RWPE1 (cell line): Measurements from ENCODE around the gene SEC11A.
"Not testable (repeated sequence)": the region's sequence is repeated elsewhere in the genome, so short reads cannot be mapped to it uniquely, and the experiment has no call there.

ENCODE experiments used
- CTCF ChIA-PET: fragments of 350-600 bp; sonication (Branson Sonifier 250); formaldehyde crosslinking; extraction: SDS; loops from one replicate; lab custom pipeline; 2021; lab: Yijun Ruan, JAX
- POLR2A ChIA-PET: fragments of 400-600 bp; formaldehyde crosslinking; extraction: SDS; loops from one replicate; lab custom pipeline; 2020; ENCODE audit warnings: antibody characterized with exemption; ENCODE audit not compliant: low non-redundant PET; lab: Yijun Ruan, JAX
- DNase-seq: peaks from one replicate; pipeline ENCODE4 v3.0.0; 2012; ENCODE audit warnings: low spot score
- H3K27ac ChIP-seq: fragments of 450-650 bp; 2 replicates; pipeline ENCODE4 v1.5.1; 2017
- CTCF ChIP-seq: fragments of 450-650 bp; conservative IDR thresholded peaks from 2 replicates; pipeline ENCODE4 v1.5.1; 2017; ENCODE audit warnings: low read depth, mild to moderate bottlenecking

SEC11A gene

GRCh38 chr15:84740691-84741090, 24.8 kb upstream of the SEC11A start:
- H3K27ac ChIP-seq: no peak overlapping the region
- DNase-seq: no peak
- ChIA-PET POLR2A (no interaction called here), CTCF (no interaction called here)
- TF ChIP-seq CTCF: no peak

GRCh38 chr15:84737005-84737404, 21.1 kb upstream of the SEC11A start:
- DNase-seq: no peak
- CTCF ChIA-PET: no interaction called here
- no peak for TF ChIP-seq CTCF
- POLR2A ChIA-PET: interaction anchor here (0.9 kb wide), 1 partner anchor 21 kb away, joined by 4 read pairs; the partner anchor contains the start of gene SEC11A
- no peak overlapping the region for H3K27ac ChIP-seq

GRCh38 chr15:84736375-84736774, 20.4 kb upstream of the SEC11A start:
- H3K27ac ChIP-seq: no peak overlapping the region
- ChIA-PET POLR2A (no interaction called here), CTCF (no interaction called here)
- no peak for DNase-seq
- TF ChIP-seq CTCF: no peak

GRCh38 chr15:84735480-84736061, 19.6 kb upstream of the SEC11A start:
- H3K27ac ChIP-seq: not testable (repeated sequence)

GRCh38 chr15:84734794-84735479, 19.0 kb upstream of the SEC11A start:
- CTCF ChIA-PET: interaction anchor here (0.6 kb wide), 1 partner anchor 80 kb away, joined by 3 read pairs; no protein-coding TSS in a partner anchor
- POLR2A ChIA-PET: interaction anchor here (0.6 to 0.9 kb wide), 4 partner anchors 19 to 68 kb away, joined by 4 to 6 read pairs (median 4); partner anchors contain the start of gene SEC11A

More at GRCh38 chr15:84735480-84736061, 19.6 kb upstream of the SEC11A start:
- ChIA-PET POLR2A (interaction anchor here (0.6 kb wide), 2 partner anchors 31 to 49 kb away, joined by 4 to 6 read pairs; no protein-coding TSS in a partner anchor), CTCF (interaction anchor here (0.6 kb wide), 1 partner anchor 80 kb away, joined by 3 read pairs; no protein-coding TSS in a partner anchor)
- not testable (repeated sequence) for DNase-seq

GRCh38 chr15:84731774-84732173, 15.8 kb upstream of the SEC11A start:
- DNase-seq: no peak
- ChIA-PET CTCF (no interaction called here), POLR2A (no interaction called here)
- no peak overlapping the region for H3K27ac ChIP-seq
- TF ChIP-seq CTCF: no peak

More at GRCh38 chr15:84734794-84735479, 19.0 kb upstream of the SEC11A start:
- no peak for DNase-seq
- no peak for TF ChIP-seq CTCF
- H3K27ac ChIP-seq: no peak overlapping the region
